H1 (cell line): ENCODE data around the gene STX16. TPM values are rescaled to one million over a fixed set of nuclear protein-coding genes. Genes with fewer than 3 reads are reported as not detected.
A peak's percentile ranks its signal among the peaks of the same experiment; 100 is the strongest.

Experiments
- CTCF ChIA-PET: fragments of 300-600 bp; sonication (Branson Sonifier 250); formaldehyde crosslinking; loops from one replicate; lab custom pipeline; 2021; ENCODE audit not compliant: partially characterized antibody; lab: Charles Lee
- POLR2A ChIA-PET: fragments of 300-600 bp; sonication (Branson Sonifier 250); formaldehyde crosslinking; loops from one replicate; lab custom pipeline; 2021; ENCODE audit warnings: inconsistent platforms; ENCODE audit not compliant: partially characterized antibody; lab: Charles Lee
- DNase-seq, 2 experiments: peaks; one replicate each; pipeline versions ENCODE4 v3.0.0 to v3.0.0-alpha.2; 2010 to 2022; ENCODE audit warnings: low spot score in 2 of 2, low read depth in 1 of 2, mixed read lengths in 1 of 2
- FAIRE-seq: peaks from 2 replicates; lab custom pipeline; 2011; peaks lifted over from hg19 to GRCh38; lab: Jason Lieb, UNC
- H2AFZ ChIP-seq: 2 replicates; pipeline ENCODE4 v1.8.1; 2012; ENCODE audit warnings: low read length, inconsistent platforms
- H2AK5ac ChIP-seq: 2 replicates; pipeline ENCODE4 v1.6.1; 2013; ENCODE audit warnings: low read depth, low read length
- H2BK120ac ChIP-seq: replicated peaks from 2 replicates; pipeline ENCODE3; 2013; ENCODE audit warnings: low read depth, low read length, inconsistent platforms
- H2BK12ac ChIP-seq: 2 replicates; pipeline ENCODE4 v1.6.1; 2013; ENCODE audit warnings: low read depth, low read length
- H2BK15ac ChIP-seq: 2 replicates; pipeline ENCODE4 v1.6.1; 2013; ENCODE audit warnings: low read length
- H2BK20ac ChIP-seq: 2 replicates; pipeline ENCODE4 v1.6.1; 2013; ENCODE audit warnings: low read length
- H2BK5ac ChIP-seq: 2 replicates; pipeline ENCODE4 v1.6.1; 2013; ENCODE audit warnings: low read depth, low read length
- H3K14ac ChIP-seq: 2 replicates; pipeline ENCODE4 v1.6.1; 2013; ENCODE audit warnings: inconsistent platforms; ENCODE audit not compliant: insufficient read length
- H3K18ac ChIP-seq: 2 replicates; pipeline ENCODE4 v1.6.1; 2013; ENCODE audit warnings: low read length; ENCODE audit errors: extremely low read depth
- H3K23ac ChIP-seq: 2 replicates; pipeline ENCODE4 v1.6.1; 2013; ENCODE audit warnings: inconsistent platforms; ENCODE audit not compliant: insufficient read length
- H3K23me2 ChIP-seq: 2 replicates; pipeline ENCODE4 v1.6.1; 2013; ENCODE audit warnings: low read depth, low read length
- H3K27ac ChIP-seq: 2 replicates; pipeline ENCODE4 v1.6.1; 2011; ENCODE audit warnings: low read depth, low read length, inconsistent platforms
- H3K27me3 ChIP-seq, 4 experiments: replicated peaks in 1 of 4; 1 replicate in 1 of 4; 2 replicates in 3 of 4; pipeline versions ENCODE4 v1.6.1 to v1.8.1; 2011 to 2013; ENCODE audit warnings: low read length in 3 of 4, mild to moderate bottlenecking in 3 of 4, inconsistent platforms in 2 of 4, mixed read lengths in 2 of 4, moderate library complexity in 1 of 4; ENCODE audit not compliant: control insufficient read depth in 3 of 4, insufficient read depth in 3 of 4; ENCODE audit errors: extremely low read depth in 1 of 4
- H3K36me3 ChIP-seq, 4 experiments: 2 replicates each; pipeline versions ENCODE4 v1.6.1 to v1.8.1; 2011 to 2013; ENCODE audit warnings: mild to moderate bottlenecking in 4 of 4, low read length in 3 of 4, moderate library complexity in 2 of 4, control low read depth in 1 of 4, inconsistent platforms in 1 of 4; ENCODE audit not compliant: insufficient read depth in 4 of 4, control insufficient read depth in 2 of 4
- H3K4ac ChIP-seq: replicated peaks from 2 replicates; pipeline ENCODE3; 2013; ENCODE audit warnings: low read length, low read depth, mixed read lengths, inconsistent platforms; ENCODE audit not compliant: insufficient read length
- H3K4me1 ChIP-seq, 4 experiments: replicated peaks in 1 of 4; 1 replicate in 1 of 4; 2 replicates in 3 of 4; pipeline versions ENCODE4 v1.6.1 to v1.8.1; 2011 to 2013; ENCODE audit warnings: low read length in 3 of 4, inconsistent platforms in 2 of 4, mixed read lengths in 1 of 4; ENCODE audit not compliant: insufficient read depth in 4 of 4, control insufficient read depth in 3 of 4
- H3K4me2 ChIP-seq, 2 experiments: 2 replicates each; pipeline versions ENCODE4 v1.6.1 to v1.8.1; 2011 to 2013; ENCODE audit warnings: low read depth in 2 of 2, low read length in 2 of 2, control low read depth in 1 of 2, inconsistent platforms in 1 of 2, mild to moderate bottlenecking in 1 of 2; ENCODE audit not compliant: insufficient read depth in 1 of 2
- H3K4me3 ChIP-seq, 4 experiments: fragments of 200-600, 300-600 bp in 1 of 4; sonication (generic), shearing (Covaris generic), sonication (Bioruptor Twin) in 1 of 4; 2 replicates each; pipeline versions ENCODE4 v1.5.1 to v1.8.1; 2011 to 2016; ENCODE audit warnings: low read length in 4 of 4, low read depth in 3 of 4, control low read depth in 2 of 4, inconsistent platforms in 2 of 4, mild to moderate bottlenecking in 2 of 4, mixed read lengths in 1 of 4, moderate library complexity in 1 of 4; ENCODE audit not compliant: insufficient read depth in 2 of 4; ENCODE audit errors: extremely low read depth in 1 of 4
- H3K56ac ChIP-seq: replicated peaks from 2 replicates; pipeline ENCODE3; 2013; ENCODE audit warnings: low read depth, mild to moderate bottlenecking, mixed read lengths, low read length, inconsistent platforms; ENCODE audit not compliant: insufficient read length
- H3K79me1 ChIP-seq: 2 replicates; pipeline ENCODE4 v1.6.1; 2013; ENCODE audit warnings: low read depth, low read length, control low read depth
- H3K79me2 ChIP-seq, 2 experiments: 2 replicates each; pipeline versions ENCODE4 v1.6.1 to v1.8.1; 2012 to 2013; ENCODE audit warnings: low read length in 2 of 2, mild to moderate bottlenecking in 2 of 2, inconsistent platforms in 1 of 2; ENCODE audit not compliant: insufficient read depth in 2 of 2, control insufficient read depth in 1 of 2
- H3K9ac ChIP-seq, 4 experiments: replicated peaks in 1 of 4; 1 replicate in 1 of 4; 2 replicates in 3 of 4; pipeline versions ENCODE4 v1.6.1 to v1.8.1; 2011 to 2013; ENCODE audit warnings: low read depth in 3 of 4, low read length in 3 of 4, control low read depth in 2 of 4, mild to moderate bottlenecking in 2 of 4, moderate library complexity in 2 of 4, inconsistent platforms in 1 of 4; ENCODE audit errors: extremely low read depth in 1 of 4
- H3K9me3 ChIP-seq, 2 experiments: 2 replicates each; pipeline versions ENCODE4 v1.6.1 to v1.8.1; 2012 to 2013; ENCODE audit warnings: mild to moderate bottlenecking in 2 of 2, moderate library complexity in 2 of 2, control low read depth in 1 of 2, inconsistent platforms in 1 of 2, low read depth in 1 of 2, low read length in 1 of 2, mixed read lengths in 1 of 2; ENCODE audit not compliant: insufficient read depth in 2 of 2
- H4K20me1 ChIP-seq, 2 experiments: replicated peaks in 1 of 2; 2 replicates each; pipeline versions ENCODE3 to v1.8.1; 2011 to 2013; ENCODE audit warnings: inconsistent platforms in 2 of 2, low read length in 2 of 2, mild to moderate bottlenecking in 1 of 2; ENCODE audit not compliant: insufficient read depth in 2 of 2, control insufficient read depth in 1 of 2
- H4K5ac ChIP-seq: 2 replicates; pipeline ENCODE4 v1.6.1; 2013; ENCODE audit warnings: low read length, low read depth, mixed read lengths, inconsistent platforms; ENCODE audit not compliant: insufficient read length
- H4K8ac ChIP-seq: 2 replicates; pipeline ENCODE4 v1.8.0; 2013; ENCODE audit warnings: mild to moderate bottlenecking, moderate library complexity, low read length, inconsistent platforms; ENCODE audit not compliant: insufficient read depth; ENCODE audit errors: extremely low read depth
- H4K91ac ChIP-seq: replicated peaks from 2 replicates; pipeline ENCODE3; 2013; ENCODE audit warnings: low read length, mixed read lengths, inconsistent platforms; ENCODE audit not compliant: insufficient read length
- BCL11A ChIP-seq, 2 experiments: IDR thresholded peaks; one replicate each; pipeline ENCODE4 v1.6.1; 2011; ENCODE audit warnings: low read depth in 2 of 2, low read length in 2 of 2, mild to moderate bottlenecking in 2 of 2
- CBX5 ChIP-seq: fragments of 300-800, 300-1000 bp; sonication (generic); IDR thresholded peaks from 2 replicates; pipeline ENCODE4 v1.7.1; 2016; ENCODE audit warnings: antibody characterized with exemption, low read length, low read depth
- GABPA ChIP-seq: IDR thresholded peaks from 2 replicates; pipeline ENCODE4 v1.6.1; 2011; ENCODE audit warnings: mild to moderate bottlenecking, low read length, moderate library complexity, borderline replicate concordance; ENCODE audit not compliant: insufficient read depth
- RAD21 ChIP-seq, 2 experiments: IDR thresholded peaks in 1 of 2; conservative IDR thresholded peaks in 1 of 2; 2 replicates each; pipeline ENCODE4 v1.6.1; 2011; ENCODE audit warnings: low read depth in 2 of 2, low read length in 2 of 2, improper control_type of control experiment in 1 of 2, inconsistent platforms in 1 of 2, mild to moderate bottlenecking in 1 of 2, moderate library complexity in 1 of 2
- RFX5 ChIP-seq: IDR thresholded peaks from 2 replicates; pipeline ENCODE4 v1.6.1; 2011; ENCODE audit warnings: low read depth, low read length, improper control_type of control experiment, borderline replicate concordance
- RXRA ChIP-seq: IDR thresholded peaks from 2 replicates; pipeline ENCODE4 v1.6.1; 2011; ENCODE audit warnings: low read depth, mild to moderate bottlenecking, low read length, moderate library complexity; ENCODE audit not compliant: insufficient read depth
- SIRT6 ChIP-seq: IDR thresholded peaks from one replicate; pipeline ENCODE4 v1.7.1; 2012; ENCODE audit warnings: low read length, inconsistent platforms
- SP1 ChIP-seq: IDR thresholded peaks from 2 replicates; pipeline ENCODE4 v1.6.1; 2011; ENCODE audit warnings: low read depth, low read length
- TEAD4 ChIP-seq: IDR thresholded peaks from 2 replicates; pipeline ENCODE4 v1.6.1; 2012; ENCODE audit warnings: low read depth, low read length, inconsistent platforms, mixed read lengths
- ZNF274 ChIP-seq: IDR thresholded peaks from 2 replicates; pipeline ENCODE4 v1.7.0; 2012; ENCODE audit warnings: low read length, borderline replicate concordance; ENCODE audit errors: extremely low read depth
- WGBS, 2 experiments: shearing (Covaris generic) in 1 of 2; methylation state at CpG; one replicate each; pipeline versions ENCODE4 v1.1.6 to v1.1.7; 2013 to 2015; ENCODE audit warnings: low lambda C conversion rate in 2 of 2, mixed read lengths in 2 of 2, inconsistent platforms in 1 of 2, low coverage in 1 of 2, missing lambda C conversion rate in 1 of 2; ENCODE audit not compliant: insufficient replicate concordance in 2 of 2, insufficient coverage in 1 of 2, insufficient read length in 1 of 2; ENCODE audit errors: extremely low coverage in 1 of 2, missing lambda C conversion rate in 1 of 2; 5-methylcytosine and 5-hydroxymethylcytosine counted together
- polyA plus RNA-seq, 7 experiments: library from polyadenylated mRNA; depleted of rRNA in 3 of 7; stranded (reverse) in 5 of 7; unstranded in 2 of 7; fragments of >200 nt in 5 of 7; fragments of 200-250 nt in 2 of 7; gene quantifications; 1 replicate in 5 of 7; 2 replicates in 1 of 7; 4 replicates in 1 of 7; pipeline versions ENCODE4 v1.2.1 to v1.2.3, GENCODE V29; 2011 to 2013; ENCODE audit warnings: missing spikeins in 2 of 7, mixed read lengths in 2 of 7
- total RNA-seq: library from RNA; stranded (reverse); fragmentation: NEBNext Ultra II Directional; extraction: Animal tissue kit (Norgen Biotek cat#: 25700); gene quantifications from 2 replicates; pipeline ENCODE4 v1.2.1, GENCODE V29; 2021
- TF ChIP-seq, protein P1 (sequence below): IDR thresholded peaks from 2 replicates; pipeline ENCODE4 v1.6.1; 2012; ENCODE audit warnings: inconsistent platforms

The STX16 gene
- total and polyA plus RNA-seq, 2 of the 8 experiments (the other 6 are each of a cell fraction or from before 2014, with no cell fraction given): 45.2 to 61.6 TPM

DNA sequence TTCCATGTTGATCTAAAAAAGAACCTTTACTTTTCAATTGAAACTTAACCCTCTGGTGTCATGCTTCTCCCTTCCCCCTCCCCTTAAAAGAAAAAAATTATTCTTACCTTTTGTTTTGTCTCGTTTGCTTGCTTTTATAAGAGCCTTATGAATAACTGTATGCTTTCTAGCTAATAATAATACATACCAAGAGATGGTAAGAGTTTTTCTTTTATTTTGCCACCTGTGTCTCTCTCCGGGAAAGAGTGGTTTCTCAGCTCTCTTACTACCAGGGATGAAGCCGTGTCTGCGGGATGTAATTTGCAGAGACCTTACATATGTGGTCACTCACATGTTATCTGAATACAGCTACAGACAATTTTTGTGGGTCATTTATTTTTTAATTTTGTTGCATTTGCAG, 7.7 kb downstream of the STX16 start:
- no peak overlapping the region for H2BK120ac ChIP-seq
- H4K91ac ChIP-seq: no peak overlapping the region
- no peak overlapping the region for H3K27ac ChIP-seq
- peaks cover 0 to 24% (median 1%) of the 10 kb centered on the region in 4 experiments; a peak in 4 of 8 replicates for H3K36me3 ChIP-seq
- no peak overlapping the region for H3K23ac ChIP-seq
- H3K18ac ChIP-seq: no peak overlapping the region
- no peak overlapping the region for H2AK5ac ChIP-seq
- ChIA-PET CTCF (interaction anchor here (1.0 to 3.3 kb wide), 12 partner anchors 9 to 424 kb away, joined by 3 to 12 read pairs (median 4); no protein-coding TSS in a partner anchor), POLR2A (interaction anchor here (0.8 to 11.7 kb wide), 6 partner anchors 9 to 144 kb away, joined by 3 to 242 read pairs (median 4); no protein-coding TSS in a partner anchor)
- no peak overlapping the region for H2BK5ac ChIP-seq
- H2BK12ac ChIP-seq: no peak overlapping the region
- H4K8ac ChIP-seq: no peak overlapping the region
- H4K20me1 ChIP-seq: no peaks in the 10 kb centered on the region
- H3K23me2 ChIP-seq: no peaks in the 10 kb centered on the region
- H2AFZ ChIP-seq: no peak overlapping the region
- H2BK15ac ChIP-seq: no peak overlapping the region
- H3K56ac ChIP-seq: no peak overlapping the region
- H3K9ac ChIP-seq: no peak overlapping the region
- no peak overlapping the region for H3K14ac ChIP-seq
- H3K79me2 ChIP-seq: peaks cover 44 to 98% of the 10 kb centered on the region in 2 experiments
- peak overlapping the region in 1 of 4 experiments; percentile 15; a peak in 1 of 8 replicates for H3K4me3 ChIP-seq
- WGBS, 2 experiments: 75% methylated on average over 4 of the region's 4 CpGs; no CpG with 5 or more reads in 1 of the 2 experiments
- no peak overlapping the region; a peak in 2 of 4 replicates for H3K4me2 ChIP-seq
- H4K5ac ChIP-seq: peak overlapping the region; percentile 19
- no peaks in the 10 kb centered on the region for H3K9me3 ChIP-seq
- no peaks in the 10 kb centered on the region for H3K27me3 ChIP-seq
- H3K4me1 ChIP-seq: peaks cover 8 to 28% (median 21%) of the 10 kb centered on the region in 4 experiments
- H2BK20ac ChIP-seq: no peak overlapping the region
- H3K4ac ChIP-seq: no peak overlapping the region
- peaks cover 7% of the 10 kb centered on the region for H3K79me1 ChIP-seq
- no peak for FAIRE-seq
- DNase-seq: no peak
- no peak for TF ChIP-seq RFX5
- TF ChIP-seq, protein P1, sequence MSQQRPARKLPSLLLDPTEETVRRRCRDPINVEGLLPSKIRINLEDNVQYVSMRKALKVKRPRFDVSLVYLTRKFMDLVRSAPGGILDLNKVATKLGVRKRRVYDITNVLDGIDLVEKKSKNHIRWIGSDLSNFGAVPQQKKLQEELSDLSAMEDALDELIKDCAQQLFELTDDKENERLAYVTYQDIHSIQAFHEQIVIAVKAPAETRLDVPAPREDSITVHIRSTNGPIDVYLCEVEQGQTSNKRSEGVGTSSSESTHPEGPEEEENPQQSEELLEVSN: no peak
- no peak for TF ChIP-seq CBX5
- TF ChIP-seq TEAD4: no peak
- TF ChIP-seq SP1: no peak
- TF ChIP-seq RXRA: no peak
- TF ChIP-seq BCL11A (IDR thresholded peaks at IDR 0.05; ENCODE audit: low read depth in 2 of 2, low read length in 2 of 2): no peak
- TF ChIP-seq GABPA: no peak
- no peak for TF ChIP-seq ZNF274
- TF ChIP-seq RAD21 (IDR thresholded peaks at IDR 0.05 in 1 of 2, conservative IDR thresholded peaks at IDR 0.05 in 1 of 2; ENCODE audit: low read depth in 2 of 2, low read length in 2 of 2): no peak
- TF ChIP-seq SIRT6: no peak
